Naive B cell (primary cell): ENCODE measurements around the gene RIT2. TPM values are rescaled to one million over a fixed set of nuclear protein-coding genes. Genes with fewer than 3 reads are reported as not detected.
A peak's percentile ranks its signal among the peaks of the same experiment; 100 is the strongest.

Experiments
- ATAC-seq, 2 donors: fragments of 150-1000 bp; cut with Tn5 transposase; 2 replicates each; pipeline ENCODE4 v1.10.0; 2021; ENCODE audit warnings: low read depth in 2 of 2, mild to moderate bottlenecking in 2 of 2, moderate library complexity in 2 of 2
- DNase-seq: peaks from one replicate; pipeline ENCODE4 v3.0.0; 2022
- H3K27ac Mint-ChIP-seq, 6 donors: one replicate each; pipeline ENCODE4 v1.8.0; 2020 to 2022; ENCODE audit warnings: mild to moderate bottlenecking in 6 of 6, mixed read lengths in 6 of 6, moderate library complexity in 5 of 6, inconsistent platforms in 2 of 6
- H3K27me3 Mint-ChIP-seq, 3 donors: one replicate each; pipeline ENCODE4 v1.8.0; 2021 to 2022; ENCODE audit warnings: mixed read lengths in 3 of 3, mild to moderate bottlenecking in 1 of 3
- H3K36me3 Mint-ChIP-seq, 2 donors: one replicate each; pipeline ENCODE4 v1.8.0; 2020 to 2022; ENCODE audit warnings: mixed read lengths in 2 of 2, inconsistent platforms in 1 of 2, mild to moderate bottlenecking in 1 of 2
- H3K4me1 Mint-ChIP-seq, 3 donors: one replicate each; pipeline ENCODE4 v1.8.0; 2020 to 2022; ENCODE audit warnings: mixed read lengths in 3 of 3, inconsistent platforms in 1 of 3, mild to moderate bottlenecking in 1 of 3, moderate library complexity in 1 of 3
- H3K4me3 Mint-ChIP-seq, 8 donors: one replicate each; pipeline ENCODE4 v1.8.0; 2020 to 2022; ENCODE audit warnings: mild to moderate bottlenecking in 8 of 8, mixed read lengths in 8 of 8, moderate library complexity in 8 of 8, inconsistent platforms in 2 of 8
- H3K9me3 Mint-ChIP-seq, 7 donors: one replicate each; pipeline ENCODE4 v1.8.0; 2020 to 2022; ENCODE audit warnings: mixed read lengths in 7 of 7, mild to moderate bottlenecking in 5 of 7, inconsistent platforms in 2 of 7, moderate library complexity in 1 of 7
- polyA plus RNA-seq, 6 donors: library from polyadenylated mRNA; unstranded; fragments of 300-500 nt; fragmentation: Illumina TruSeq; gene quantifications; one replicate each; pipeline ENCODE4 v1.2.3, GENCODE V29; 2021; ENCODE audit warnings: low read depth in 6 of 6

Gene RIT2
- polyA plus RNA-seq, 6 donors from 2014 or later: not detected

DNA sequence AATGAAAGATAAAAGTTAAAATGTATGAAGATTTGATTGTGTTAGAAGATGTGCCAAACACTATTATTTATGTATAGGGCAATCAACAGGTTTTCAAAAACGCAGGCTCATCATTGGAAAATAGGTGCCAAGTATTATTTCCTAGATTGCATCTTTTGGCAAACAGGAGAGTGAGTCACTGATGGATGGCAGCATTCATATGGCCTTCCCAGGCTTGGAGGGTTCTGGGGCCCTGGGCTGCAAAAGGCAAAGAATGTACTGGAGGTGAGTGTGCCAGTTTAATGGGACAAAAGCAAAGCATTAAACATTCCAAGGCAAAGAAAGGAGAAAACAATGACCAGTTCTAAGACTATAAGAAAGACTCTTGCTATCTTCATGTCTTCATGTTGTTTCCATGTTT lies 379.4 kb downstream of the RIT2 start:
- ATAC-seq: no peak
- H3K4me3 Mint-ChIP-seq: no peak overlapping the region
- peaks cover 0 to 8% (median 3%) of the 10 kb centered on the region in 7 donors for H3K9me3 Mint-ChIP-seq

DNA sequence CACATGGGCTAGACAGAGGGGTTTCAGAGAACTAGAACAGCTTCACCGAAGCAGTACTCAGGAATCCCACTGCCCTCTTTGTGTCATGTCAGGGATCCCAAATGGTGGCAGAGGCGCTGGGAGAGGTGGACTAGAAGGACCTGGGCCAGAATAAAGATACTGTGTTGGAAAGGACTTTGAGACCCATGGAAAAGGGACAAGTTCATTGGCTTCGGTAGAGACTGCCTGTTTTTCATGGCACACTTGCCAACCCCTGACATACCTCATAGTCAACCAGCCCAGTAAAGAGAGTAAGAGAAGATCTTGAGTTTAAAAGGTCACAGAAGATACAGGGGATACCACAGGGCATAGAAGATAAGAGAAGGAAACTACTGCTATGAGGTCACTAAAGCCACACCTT lies 381.0 kb downstream of the RIT2 start:
- H3K27me3 Mint-ChIP-seq: no peaks in the 10 kb centered on the region

More for the DNA sequence above, 379.4 kb downstream of the RIT2 start:
- H3K27ac Mint-ChIP-seq: no peak overlapping the region
- DNase-seq: no peak
- H3K4me1 Mint-ChIP-seq: no peaks in the 10 kb centered on the region
- no peaks in the 10 kb centered on the region for H3K36me3 Mint-ChIP-seq
- no peaks in the 10 kb centered on the region for H3K27me3 Mint-ChIP-seq

DNA sequence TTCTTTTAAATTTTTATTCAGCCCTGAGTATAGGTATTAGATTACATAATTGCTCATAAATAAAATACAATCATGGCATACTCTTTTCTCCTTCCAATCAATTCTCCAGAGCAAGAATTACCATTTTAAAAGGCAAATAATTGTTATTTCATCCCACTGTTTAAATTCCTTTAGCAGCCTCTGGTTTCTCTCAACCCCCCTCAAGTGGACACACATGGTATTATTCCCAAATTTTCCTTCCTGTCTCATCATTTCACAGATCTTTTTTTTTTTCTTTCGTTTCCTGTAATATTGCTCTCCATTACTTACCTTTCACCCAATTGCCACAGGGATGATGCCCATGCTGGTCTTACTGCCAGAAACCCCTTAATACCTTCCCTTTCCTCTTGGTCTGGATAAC lies 385.2 kb downstream of the RIT2 start:
- ATAC-seq: no peak
- Mint-ChIP-seq H3K36me3 (no peaks in the 10 kb centered on the region), H3K4me3 (no peak overlapping the region), H3K27me3 (no peaks in the 10 kb centered on the region), H3K9me3 (peaks cover 0 to 12% (median 4%) of the 10 kb centered on the region in 7 donors), H3K27ac (peak overlapping the region in 1 of 6 donors; percentile 73), H3K4me1 (no peaks in the 10 kb centered on the region)
- DNase-seq: no peak

More for the DNA sequence above, 381.0 kb downstream of the RIT2 start:
- H3K9me3 Mint-ChIP-seq: peaks cover 0 to 11% (median 3%) of the 10 kb centered on the region in 7 donors
- H3K4me1 Mint-ChIP-seq: no peaks in the 10 kb centered on the region
- ATAC-seq (no peak), DNase-seq (no peak)
- no peak overlapping the region for H3K4me3 Mint-ChIP-seq
- no peak overlapping the region for H3K27ac Mint-ChIP-seq
- H3K36me3 Mint-ChIP-seq: no peaks in the 10 kb centered on the region

DNA sequence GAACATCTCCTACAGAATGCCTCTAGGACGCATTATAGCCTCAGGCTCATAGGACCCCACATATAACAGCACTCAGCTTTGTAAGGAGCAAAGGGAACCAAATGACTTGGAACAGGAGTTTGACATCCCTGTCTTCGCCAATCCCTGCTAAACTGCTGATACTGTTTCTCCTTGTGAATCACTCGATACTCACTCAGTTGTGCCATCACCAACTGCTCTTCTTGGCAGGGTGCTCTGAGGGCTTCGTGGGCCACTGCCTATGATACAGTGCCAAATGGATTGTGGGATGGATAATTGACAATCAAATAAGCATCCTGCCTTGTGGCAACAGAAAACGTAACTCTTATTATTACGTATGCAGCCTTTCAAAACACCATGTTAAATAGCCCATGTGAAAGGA lies 396.3 kb downstream of the RIT2 start:
- ATAC-seq (no peak), DNase-seq (no peak)
- Mint-ChIP-seq H3K27me3 (no peaks in the 10 kb centered on the region), H3K9me3 (peaks cover 0 to 11% (median 4%) of the 10 kb centered on the region in 7 donors), H3K27ac (no peak overlapping the region), H3K4me3 (no peak overlapping the region), H3K36me3 (no peaks in the 10 kb centered on the region), H3K4me1 (no peaks in the 10 kb centered on the region)

DNA sequence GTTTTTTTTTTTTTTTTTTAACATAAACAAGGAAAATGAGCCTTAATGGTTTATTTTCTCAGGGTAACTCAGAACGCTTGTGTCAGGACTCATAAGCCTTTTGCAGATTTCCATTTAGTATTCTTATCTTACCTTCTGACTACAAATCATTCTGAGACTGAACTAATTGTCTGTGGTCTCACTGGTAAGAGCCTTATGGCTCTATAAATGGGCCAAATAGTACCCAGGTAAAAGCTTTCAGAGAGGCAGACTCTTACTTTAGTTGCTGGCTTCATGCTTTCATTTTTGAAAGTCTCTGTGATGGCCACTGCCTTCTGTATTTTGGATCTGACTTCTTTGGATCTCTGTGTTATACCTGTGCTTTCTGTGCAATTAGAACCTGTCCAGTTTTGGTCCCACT lies 403.4 kb downstream of the RIT2 start:
- Mint-ChIP-seq H3K36me3 (no peaks in the 10 kb centered on the region), H3K9me3 (peaks cover 0 to 2% (median 0%) of the 10 kb centered on the region in 7 donors), H3K27ac (no peak overlapping the region), H3K27me3 (no peaks in the 10 kb centered on the region), H3K4me1 (no peaks in the 10 kb centered on the region), H3K4me3 (no peak overlapping the region)
- DNase-seq (no peak), ATAC-seq (no peak)

DNA sequence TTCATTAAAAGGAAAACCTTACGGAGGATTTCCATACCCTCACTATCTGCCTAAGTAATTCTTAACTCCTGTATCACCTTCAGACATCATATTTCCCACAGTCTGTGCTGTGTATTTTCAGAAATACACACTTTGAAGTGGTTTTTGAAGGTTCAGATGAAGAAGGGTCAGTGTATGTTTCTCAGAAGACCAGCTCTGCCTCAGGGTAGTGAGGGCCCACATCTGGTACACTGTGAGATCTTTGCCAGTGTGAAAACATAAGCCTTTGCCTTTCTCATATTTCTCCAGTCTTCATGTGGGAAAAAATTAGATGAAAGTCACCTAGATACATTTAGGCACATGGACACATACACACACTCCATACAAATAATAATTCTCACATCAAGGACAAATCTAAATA lies 408.4 kb downstream of the RIT2 start:
- DNase-seq: no peak
- Mint-ChIP-seq H3K9me3 (peaks cover 0 to 5% (median 2%) of the 10 kb centered on the region in 7 donors), H3K27ac (no peak overlapping the region), H3K4me1 (no peaks in the 10 kb centered on the region), H3K4me3 (no peak overlapping the region), H3K36me3 (no peaks in the 10 kb centered on the region), H3K27me3 (no peaks in the 10 kb centered on the region)
- ATAC-seq: no peak

DNA sequence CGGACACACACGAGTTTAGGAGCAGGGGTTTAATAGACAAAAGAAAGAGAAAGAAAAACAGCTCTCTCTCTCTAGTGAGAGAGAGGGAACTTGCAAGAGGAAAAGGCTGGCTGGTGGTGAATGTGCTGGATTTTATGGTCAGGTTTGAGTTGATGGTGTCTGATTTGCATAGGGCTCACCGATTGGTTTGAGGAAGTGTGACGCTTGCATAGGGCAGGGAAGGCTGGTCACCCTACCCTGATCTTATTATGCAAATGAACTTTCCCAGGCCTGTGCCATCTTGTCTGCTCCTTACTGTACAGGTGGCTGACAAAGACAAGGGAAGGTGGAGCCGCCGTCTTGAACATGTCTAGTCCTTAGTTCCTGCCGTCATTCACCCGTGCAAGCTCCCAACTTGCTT lies 408.9 kb downstream of the RIT2 start:
- H3K9me3 Mint-ChIP-seq: peaks cover 0 to 6% (median 2%) of the 10 kb centered on the region in 7 donors
- H3K4me1 Mint-ChIP-seq: no peaks in the 10 kb centered on the region
- DNase-seq (no peak), ATAC-seq (no peak)
- H3K36me3 Mint-ChIP-seq: no peaks in the 10 kb centered on the region
- H3K27ac Mint-ChIP-seq: no peak overlapping the region
- no peak overlapping the region for H3K4me3 Mint-ChIP-seq
- no peaks in the 10 kb centered on the region for H3K27me3 Mint-ChIP-seq

DNA sequence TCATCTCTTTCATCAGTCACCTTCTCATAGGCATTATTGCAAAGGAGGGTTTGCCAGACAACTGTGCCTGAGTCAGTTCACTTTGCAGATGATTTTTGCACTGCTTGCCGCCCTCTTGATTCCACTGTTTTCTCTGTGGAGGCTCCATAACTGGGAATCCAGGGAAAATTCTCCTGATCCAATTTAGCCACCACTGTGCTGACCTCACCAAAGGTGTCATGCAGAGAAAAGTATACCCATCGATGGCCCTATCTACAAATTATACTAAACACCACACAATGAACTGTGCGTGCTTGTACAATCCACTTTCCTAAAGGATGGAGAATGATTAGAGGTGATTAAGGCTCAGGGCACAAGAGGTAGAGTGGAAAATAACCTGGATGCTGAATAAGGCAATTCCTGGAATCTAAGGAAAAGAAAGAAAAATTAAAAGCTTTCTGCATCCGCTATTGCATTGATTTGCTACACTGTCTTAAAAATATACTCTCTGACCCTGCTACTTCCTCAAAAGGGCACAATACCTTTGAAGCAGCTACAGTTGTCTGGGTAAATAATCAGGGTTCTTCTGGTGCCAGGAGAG lies 409.4 kb downstream of the RIT2 start:
- DNase-seq (no peak), ATAC-seq (no peak)
- Mint-ChIP-seq H3K36me3 (no peaks in the 10 kb centered on the region), H3K4me3 (no peak overlapping the region), H3K4me1 (no peaks in the 10 kb centered on the region), H3K27ac (no peak overlapping the region), H3K9me3 (peaks cover 0 to 6% (median 2%) of the 10 kb centered on the region in 7 donors), H3K27me3 (no peaks in the 10 kb centered on the region)

Other genes with a start within 250 kb of the RIT2 start
- gene SYT4, start 161.8 kb upstream of the RIT2 start, polyA plus RNA-seq: not detected